NK-92 (cell line): ENCODE measurements around the gene ESPN.
"Not testable (repeated sequence)": the region's sequence is repeated elsewhere in the genome, so short reads cannot be mapped to it uniquely, and the experiment has no call there.

Source experiments
- DNase-seq: peaks from one replicate; lab custom pipeline; 2025; ENCODE audit not compliant: unreplicated experiment; lab: John Stamatoyannopoulos, UW

Gene ESPN

GRCh38 chr1:6424619-6425593 is at the start of gene ESPN:
Gene ESPN (plus strand): TSS chr1:6424776. CDS start chr1:6424956, 180 bp downstream.
- no peak for DNase-seq

DNA sequence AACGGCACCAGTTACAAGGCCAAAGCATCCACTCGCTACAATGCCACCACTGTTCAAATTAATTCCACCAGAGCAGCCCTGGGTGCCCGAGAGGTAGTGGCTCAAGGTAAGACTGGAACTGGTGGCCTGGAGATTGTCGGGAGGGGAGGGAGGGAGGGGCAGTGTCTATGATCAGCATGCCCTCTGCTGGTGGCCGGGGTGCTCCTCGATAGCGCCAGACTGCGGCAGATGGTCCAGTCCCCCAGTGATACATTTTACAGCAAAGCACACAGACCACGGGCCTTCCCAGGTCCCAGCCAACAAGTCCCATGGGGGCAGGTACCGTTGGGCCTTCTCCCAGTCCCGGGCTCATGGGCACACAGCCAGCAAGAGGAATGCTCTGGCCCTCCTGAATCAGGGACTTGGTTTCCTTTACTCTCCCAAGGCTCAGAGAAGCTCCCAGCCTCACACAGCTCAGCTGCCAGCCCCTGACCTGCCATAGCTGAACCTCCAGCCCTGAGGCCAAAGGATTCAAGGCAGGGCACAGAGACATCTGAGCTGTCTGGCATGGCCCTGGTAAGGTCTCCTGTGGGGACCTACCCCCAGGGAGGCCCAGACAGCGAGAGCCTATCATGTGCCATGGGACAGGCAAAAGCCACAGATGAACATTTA is 46.4 kb upstream of the ESPN start:
- no peak for DNase-seq

GRCh38 chr1:6380037-6380436 is 44.5 kb upstream of the ESPN start:
- DNase-seq, result no peak

DNA sequence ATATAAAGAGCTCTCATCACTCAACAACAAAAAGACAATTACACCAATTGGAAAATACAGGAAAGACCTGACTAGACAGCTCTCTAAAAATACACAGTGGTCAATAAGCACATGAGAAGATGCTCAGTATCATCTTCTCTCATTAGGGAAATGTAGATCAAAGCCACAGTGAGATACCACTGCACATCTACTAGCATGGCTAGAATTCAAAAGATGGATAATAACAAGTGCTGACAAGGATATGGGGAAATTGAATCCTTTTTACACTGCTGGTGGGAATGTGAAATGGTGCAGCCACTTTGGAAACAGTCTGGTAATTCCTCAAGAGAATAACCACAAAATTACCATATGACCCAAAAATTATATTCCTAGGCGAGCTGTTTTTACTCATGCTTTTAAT is 40.4 kb upstream of the ESPN start:
- DNase-seq, result no peak

DNA sequence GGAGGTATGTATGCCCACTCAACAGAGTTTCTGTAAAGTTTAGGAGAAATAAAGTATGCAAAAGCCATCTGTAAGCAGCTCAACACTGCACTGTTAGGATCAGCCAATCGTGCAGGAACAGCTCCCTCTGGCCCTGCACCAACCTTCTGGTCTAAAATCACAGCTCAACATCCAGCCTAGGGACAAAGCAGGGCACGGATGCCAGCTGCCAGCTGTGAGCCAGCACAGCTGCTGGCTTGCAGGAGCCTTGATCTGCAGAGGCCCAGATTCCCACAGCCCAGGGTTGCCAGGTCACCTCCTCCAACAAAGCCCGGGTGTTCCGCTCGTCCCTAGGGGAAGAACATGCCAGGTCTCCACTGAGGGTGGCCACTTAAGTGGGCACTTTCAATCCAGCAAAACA is 39.6 kb upstream of the ESPN start:
- DNase-seq, result no peak

DNA sequence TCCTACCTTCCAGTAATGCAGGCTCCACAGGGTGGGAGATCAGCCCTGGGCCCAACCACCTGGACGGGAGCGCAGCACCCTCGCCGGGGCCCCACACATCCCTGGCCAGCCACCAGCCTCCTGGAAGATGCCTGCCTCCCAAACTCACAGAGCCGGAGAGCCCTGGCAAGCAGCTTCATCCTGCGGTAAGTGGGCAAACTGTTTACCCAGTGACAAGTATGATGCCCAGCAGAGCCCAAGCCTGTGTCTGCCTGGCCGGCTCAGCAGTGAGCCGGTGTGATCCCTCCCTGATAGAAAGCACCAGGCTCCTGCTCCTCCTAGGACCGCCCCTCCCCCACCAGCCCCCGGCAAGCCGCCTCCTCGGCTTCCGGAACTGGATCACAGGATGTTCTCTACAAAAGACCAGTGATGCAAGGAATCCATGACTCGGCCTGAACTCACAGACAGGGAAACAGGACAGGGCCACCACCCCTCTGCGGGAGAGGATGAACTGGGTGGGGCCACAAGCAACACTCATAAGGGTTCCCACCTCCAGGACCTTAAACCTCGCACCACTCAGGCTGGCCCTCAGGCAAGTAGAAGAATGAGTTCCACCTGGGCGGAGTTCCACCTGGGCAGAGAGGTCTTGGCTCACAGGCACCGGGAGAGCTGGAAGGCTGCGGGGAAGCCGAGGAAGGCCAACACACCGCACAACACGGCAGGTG is 38.9 kb upstream of the ESPN start:
- no peak for DNase-seq

DNA sequence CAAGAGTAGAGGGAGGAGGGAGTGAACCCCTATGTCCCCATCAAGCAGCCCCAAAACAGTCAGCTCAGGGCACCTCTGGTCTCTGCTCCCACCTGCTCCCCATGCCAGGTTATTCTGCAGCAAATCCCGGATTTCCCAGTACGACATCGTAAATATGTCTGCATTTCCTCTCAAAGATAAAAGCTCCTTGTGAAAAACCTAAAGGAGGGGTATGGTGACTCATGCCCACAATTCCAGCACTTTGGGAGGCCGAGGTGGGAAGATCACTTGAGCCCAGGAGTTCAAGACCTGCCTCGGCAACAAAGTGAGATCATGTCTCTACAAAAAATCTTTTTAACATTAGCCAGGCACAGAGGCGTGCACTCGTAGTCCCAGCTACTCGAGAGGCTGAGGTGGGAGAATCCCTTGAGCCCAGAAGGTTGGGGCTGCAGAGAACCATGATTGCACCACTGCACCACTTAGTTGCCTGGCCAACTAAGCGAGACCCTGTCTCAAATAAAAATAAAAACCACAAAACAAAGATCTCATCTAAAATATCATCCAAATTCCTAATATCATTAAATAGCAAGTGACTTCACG is 38.1 kb upstream of the ESPN start:
- no peak for DNase-seq

- no peak for DNase-seq
Observed at GRCh38 chr1:6389971-6390370, 34.6 kb upstream of the ESPN start.

- DNase-seq, result no peak
Observed at GRCh38 chr1:6391951-6392808, 32.4 kb upstream of the ESPN start.

GRCh38 chr1:6392809-6393399 is 31.7 kb upstream of the ESPN start:
- no peak for DNase-seq

GRCh38 chr1:6393400-6394187 is 31.0 kb upstream of the ESPN start, which contains the start of gene ACOT7:
Gene ACOT7 (minus strand): TSS chr1:6393767. CDS start chr1:6393399, 368 bp downstream.
- DNase-seq, result peak; percentile 47

DNA sequence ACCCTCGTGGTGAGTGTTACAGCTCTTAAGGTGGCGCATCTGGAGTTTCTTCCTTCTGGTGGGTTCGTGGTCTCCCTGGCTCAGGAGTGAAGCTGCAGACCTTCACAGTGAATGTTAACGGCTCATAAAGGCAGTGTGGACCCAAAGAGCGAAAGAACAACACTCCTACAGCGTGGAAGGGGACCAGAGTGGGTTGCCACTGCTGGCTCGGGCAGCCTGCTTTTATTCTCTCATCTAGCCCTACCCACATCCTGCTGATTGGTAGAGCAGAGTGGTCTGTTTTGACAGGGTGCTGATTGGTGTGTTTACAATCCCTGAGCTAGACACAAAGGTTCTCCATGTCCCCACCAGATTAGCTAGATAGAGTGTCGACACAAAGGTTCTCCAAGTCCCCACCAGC is 29.4 kb upstream of the ESPN start:
- not testable (repeated sequence) for DNase-seq

GRCh38 chr1:6395781-6396244 is 28.8 kb upstream of the ESPN start:
- not testable (repeated sequence) for DNase-seq

GRCh38 chr1:6396998-6397397 is 27.6 kb upstream of the ESPN start:
- DNase-seq, result no peak

DNA sequence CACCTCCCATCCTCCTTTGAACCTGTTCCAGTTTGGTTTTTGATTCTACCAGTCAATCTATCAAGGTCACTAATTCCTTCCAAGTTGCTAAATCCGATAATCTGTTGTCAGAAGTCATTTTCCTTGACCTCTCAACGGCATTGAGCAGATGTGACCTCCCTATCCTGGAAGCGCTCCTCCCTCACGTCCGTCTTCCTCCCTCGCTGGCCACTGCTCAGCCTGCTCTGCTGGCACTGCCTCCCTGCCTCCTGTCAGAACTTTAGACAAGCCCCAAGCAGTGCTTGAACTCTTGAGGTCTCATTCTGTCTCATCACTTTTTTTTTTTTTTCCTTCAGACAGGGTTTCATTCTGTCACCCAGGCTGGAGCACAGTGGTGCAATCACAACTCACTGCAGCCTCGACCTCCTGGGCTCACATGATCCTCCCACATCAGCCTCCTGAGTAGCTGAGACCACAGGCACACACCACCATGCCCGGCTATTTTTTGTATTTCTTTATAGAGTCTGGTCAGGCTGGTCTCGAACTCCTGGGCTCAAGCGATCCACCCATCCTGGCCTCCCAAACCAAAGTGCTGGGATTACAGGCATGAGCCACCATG is 26.6 kb upstream of the ESPN start:
- DNase-seq, result no peak

GRCh38 chr1:6399294-6399693 is 25.3 kb upstream of the ESPN start:
- no peak for DNase-seq

GRCh38 chr1:6401673-6402072 is 22.9 kb upstream of the ESPN start:
- DNase-seq, result no peak

- DNase-seq, result no peak
Observed at GRCh38 chr1:6408023-6408422, 16.6 kb upstream of the ESPN start.

DNA sequence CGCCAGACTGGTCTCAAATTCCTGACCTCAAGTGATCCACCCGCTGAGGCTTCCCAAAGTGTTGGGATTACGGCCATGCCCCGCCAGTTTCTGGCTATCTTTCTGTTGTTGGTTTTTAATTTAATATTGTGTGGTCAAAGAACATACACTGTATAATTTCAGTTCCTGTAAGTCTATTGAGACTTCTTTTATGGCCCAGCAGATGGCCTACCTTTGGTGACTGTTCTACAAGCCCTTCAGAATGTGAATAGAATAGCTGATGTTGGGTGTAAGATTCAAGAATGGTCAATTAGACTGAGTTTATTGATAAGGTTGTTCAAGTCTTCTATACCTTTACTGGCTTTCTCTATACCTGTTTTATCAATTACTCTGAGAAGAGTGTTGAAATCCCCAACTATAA is 15.5 kb upstream of the ESPN start:
- no peak for DNase-seq
